Measurements from ENCODE around the gene VAT1L. TPM values are rescaled to one million over a fixed set of nuclear protein-coding genes. Genes with fewer than 3 reads are reported as not detected.

The VAT1L gene
- total RNA-seq, 1 experiment from 2014 or later = 33.8 TPM

DNA sequence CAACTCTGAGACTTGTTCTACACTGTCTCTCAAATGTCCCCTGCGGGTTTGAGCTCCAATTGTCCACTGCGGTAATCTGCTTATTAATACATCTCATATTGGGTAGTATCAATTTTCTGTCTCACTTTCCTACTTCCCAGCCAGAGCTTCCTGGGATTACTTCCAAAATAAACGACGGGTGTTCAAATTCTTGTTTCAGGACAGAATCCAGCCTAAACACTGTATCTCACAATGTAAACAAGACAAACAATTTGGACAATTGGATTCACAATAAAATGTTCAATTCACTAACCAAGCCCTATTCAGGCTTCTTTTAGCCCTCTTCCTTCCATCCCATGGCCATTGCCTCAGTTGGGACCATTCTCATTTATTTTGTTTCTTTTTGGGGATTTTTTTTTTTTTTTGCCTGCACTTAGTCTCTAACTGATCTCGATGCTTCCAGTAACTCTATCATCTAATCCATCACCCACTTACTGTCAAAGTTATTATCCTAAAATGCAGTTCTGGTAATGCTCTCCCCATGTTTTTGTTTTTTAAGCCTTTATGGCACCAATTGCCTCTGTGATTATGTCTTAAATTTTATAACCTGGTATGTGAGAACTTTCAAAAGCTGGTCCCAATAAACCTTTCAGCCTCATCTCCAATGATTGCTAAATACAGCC lies 2.0 kb upstream of the VAT1L start:
- Histone ChIP-seq H3K56ac (ENCODE audit: insufficient read length, low read depth, low read length) (no peak overlapping the region), H2BK120ac (ENCODE audit: low read depth, low read length, poor library complexity, severe bottlenecking) (no peak overlapping the region), H4K20me1 (ENCODE audit: control insufficient read depth, insufficient read depth, insufficient read length) (no peaks in the 10 kb centered on the region), H2BK12ac (ENCODE audit: insufficient read length, low read depth, low read length) (no peak overlapping the region), H3K9me3 (ENCODE audit: control insufficient read depth, low read depth, low read length) (no peaks in the 10 kb centered on the region), H3T11ph (ENCODE audit: low read length) (no peak overlapping the region), H2BK20ac (ENCODE audit: low read depth, low read length, poor library complexity, severe bottlenecking) (no peak overlapping the region), H3K23ac (ENCODE audit: insufficient read length, low read depth, low read length) (no peak overlapping the region), H3K79me1 (ENCODE audit: insufficient read depth, low read depth, low read length, poor library complexity, severe bottlenecking) (no peaks in the 10 kb centered on the region), H3K9ac (ENCODE audit: extremely low read depth, insufficient read length, low read length) (no peak overlapping the region), H3K27me3 (ENCODE audit: insufficient read depth, low read length) (peaks cover 10% of the 10 kb centered on the region; the same call in 1 of the 2 replicates), H3K14ac (ENCODE audit: insufficient read depth, low read length) (no peak overlapping the region), H3K4me1 (ENCODE audit: insufficient read depth, low read length) (no peaks in the 10 kb centered on the region; the same call in 1 of the 2 replicates), H3K4me2 (ENCODE audit: insufficient read depth, insufficient read length, low read length) (no peak overlapping the region), H4K8ac (replicated peaks; ENCODE audit: insufficient read length, low read depth, low read length) (no peak overlapping the region), H3K18ac (ENCODE audit: insufficient read length, low read depth, low read length) (no peak overlapping the region), H2BK15ac (ENCODE audit: low read depth, low read length) (no peak overlapping the region), H4K5ac (ENCODE audit: insufficient read length, low read depth, low read length) (no peak overlapping the region), H3K27ac (ENCODE audit: insufficient read length, low read depth, low read length) (no peak overlapping the region), H3K23me2 (ENCODE audit: insufficient read length, low read depth, low read length, poor library complexity, severe bottlenecking) (peaks cover 21% of the 10 kb centered on the region), H3K4ac (ENCODE audit: low read depth, low read length) (no peak overlapping the region), H2BK5ac (ENCODE audit: insufficient read length, low read length) (no peak overlapping the region), H2AK5ac (ENCODE audit: insufficient read length, low read length) (no peak overlapping the region), H2AFZ (ENCODE audit: low read length) (no peak overlapping the region), H3K79me2 (ENCODE audit: insufficient read depth, low read length) (no peaks in the 10 kb centered on the region), H4K91ac (ENCODE audit: insufficient read length, low read depth, low read length) (no peak overlapping the region)
- TF ChIP-seq, protein P1, sequence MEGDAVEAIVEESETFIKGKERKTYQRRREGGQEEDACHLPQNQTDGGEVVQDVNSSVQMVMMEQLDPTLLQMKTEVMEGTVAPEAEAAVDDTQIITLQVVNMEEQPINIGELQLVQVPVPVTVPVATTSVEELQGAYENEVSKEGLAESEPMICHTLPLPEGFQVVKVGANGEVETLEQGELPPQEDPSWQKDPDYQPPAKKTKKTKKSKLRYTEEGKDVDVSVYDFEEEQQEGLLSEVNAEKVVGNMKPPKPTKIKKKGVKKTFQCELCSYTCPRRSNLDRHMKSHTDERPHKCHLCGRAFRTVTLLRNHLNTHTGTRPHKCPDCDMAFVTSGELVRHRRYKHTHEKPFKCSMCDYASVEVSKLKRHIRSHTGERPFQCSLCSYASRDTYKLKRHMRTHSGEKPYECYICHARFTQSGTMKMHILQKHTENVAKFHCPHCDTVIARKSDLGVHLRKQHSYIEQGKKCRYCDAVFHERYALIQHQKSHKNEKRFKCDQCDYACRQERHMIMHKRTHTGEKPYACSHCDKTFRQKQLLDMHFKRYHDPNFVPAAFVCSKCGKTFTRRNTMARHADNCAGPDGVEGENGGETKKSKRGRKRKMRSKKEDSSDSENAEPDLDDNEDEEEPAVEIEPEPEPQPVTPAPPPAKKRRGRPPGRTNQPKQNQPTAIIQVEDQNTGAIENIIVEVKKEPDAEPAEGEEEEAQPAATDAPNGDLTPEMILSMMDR (conservative IDR thresholded peaks at IDR 0.05) = no peak
- Mint-ChIP-seq H3K4me3 (no peak overlapping the region), H3K36me3 (ENCODE audit: insufficient read depth in 1 of 3, low read depth in 3 of 3) (peaks cover 2 to 6% (median 5%) of the 10 kb centered on the region in 3 experiments; a peak in 5 of 7 replicates), H3K27ac (no peak overlapping the region), H3K9me3 (peaks cover 0 to 6% of the 10 kb centered on the region in 2 experiments; a peak in 4 of 5 replicates), H3K4me1 (peaks cover 26 to 29% of the 10 kb centered on the region in 2 experiments), H3K27me3 (ENCODE audit: low read depth) (peaks cover 48% of the 10 kb centered on the region)
- WGBS (ENCODE audit: extremely low coverage, insufficient read length, low lambda C conversion rate) = no CpG with 5 or more reads among the region's 5 CpGs
- no peak for DNase-seq

Measured in H9 (cell line).